AG09319 (cell line): ENCODE results near the gene MCL1.
A peak's percentile ranks its signal among the peaks of the same experiment; 100 is the strongest.

Experiments used
- DNase-seq: peaks from one replicate; pipeline ENCODE4 v3.0.0-alpha.2; 2010; ENCODE audit warnings: low read depth; ENCODE audit errors: extremely low read depth
- CTCF ChIP-seq: IDR thresholded peaks from 2 replicates; pipeline ENCODE4 v1.5.1; 2011; ENCODE audit warnings: low read depth, mild to moderate bottlenecking, inconsistent platforms, low read length, moderate library complexity

MCL1 gene

GRCh38 chr1:150555198-150555970 is 24.0 kb downstream of the MCL1 start:
- DNase-seq: no peak
- no peak for TF ChIP-seq CTCF

- no peak for TF ChIP-seq CTCF
- no peak for DNase-seq
These were observed 25.3 kb downstream of the MCL1 start for GRCh38 chr1:150554086-150554452.

- no peak for TF ChIP-seq CTCF
- no peak for DNase-seq
These were observed 25.9 kb downstream of the MCL1 start for GRCh38 chr1:150553392-150554085.

- no peak for DNase-seq
- no peak for TF ChIP-seq CTCF
These were observed 26.5 kb downstream of the MCL1 start for GRCh38 chr1:150552911-150553289.

- peak; percentile 1 for TF ChIP-seq CTCF
- peak; percentile 83 for DNase-seq
These were observed 27.1 kb downstream of the MCL1 start for GRCh38 chr1:150552128-150552910.

GRCh38 chr1:150551784-150552127 is 27.7 kb downstream of the MCL1 start:
- DNase-seq: no peak
- no peak for TF ChIP-seq CTCF
